HepG2 (cell line): Measurements from ENCODE around the gene WNT5B. TPM values are rescaled to one million over a fixed set of nuclear protein-coding genes. Genes with fewer than 3 reads are reported as not detected.

ENCODE experiments used
- BCLAF1 ChIP-seq: fragments of 450-650 bp; IDR thresholded peaks from 2 replicates; pipeline ENCODE4 v1.6.1; 2017; ENCODE audit warnings: mild to moderate bottlenecking
- CBFB ChIP-seq: sonication (generic); formaldehyde crosslinking; IDR thresholded peaks from 2 replicates; pipeline ENCODE4 v1.4.0; 2020; ENCODE audit warnings: missing genetic modification reagents
- ELF4 ChIP-seq: sonication (generic); formaldehyde crosslinking; IDR thresholded peaks from 2 replicates; pipeline ENCODE4 v1.5.0; 2020; ENCODE audit warnings: missing genetic modification reagents, mild to moderate bottlenecking, moderate library complexity, borderline replicate concordance
- HNRNPH1 ChIP-seq: fragments of 200-400 bp; formaldehyde crosslinking; optimal IDR thresholded peaks from 2 replicates; pipeline ENCODE3; 2017; ENCODE audit warnings: mild to moderate bottlenecking, low read depth, low read length
- HOXA5 ChIP-seq: sonication (generic); formaldehyde crosslinking; IDR thresholded peaks from 2 replicates; pipeline ENCODE4 v1.4.0; 2020; ENCODE audit warnings: missing genetic modification reagents
- JARID2 ChIP-seq: sonication (generic); formaldehyde crosslinking; IDR thresholded peaks from 2 replicates; pipeline ENCODE4 v1.8.1; 2023; ENCODE audit warnings: missing genetic modification reagents, inconsistent platforms; ENCODE audit not compliant: insufficient replicate concordance
- KDM2A ChIP-seq: sonication (generic); formaldehyde crosslinking; IDR thresholded peaks from 2 replicates; pipeline ENCODE4 v1.4.0; 2020; ENCODE audit warnings: low read depth, missing genetic modification reagents, borderline replicate concordance
- RBFOX2 ChIP-seq: fragments of 200-400 bp; formaldehyde crosslinking; IDR thresholded peaks from 2 replicates; pipeline ENCODE4 v1.6.1; 2017; ENCODE audit warnings: low read depth, mild to moderate bottlenecking, low read length
- SNAI1 ChIP-seq: sonication (generic); formaldehyde crosslinking; IDR thresholded peaks from 2 replicates; pipeline ENCODE4 v1.5.0; 2020; ENCODE audit warnings: mild to moderate bottlenecking, missing genetic modification reagents, borderline replicate concordance
- TBX2 ChIP-seq: sonication (generic); formaldehyde crosslinking; IDR thresholded peaks from 2 replicates; pipeline ENCODE4 v1.5.0; 2020; ENCODE audit warnings: missing genetic modification reagents, mild to moderate bottlenecking, borderline replicate concordance
- ZBTB14 ChIP-seq: sonication (generic); formaldehyde crosslinking; IDR thresholded peaks from 2 replicates; pipeline ENCODE4 v1.4.0; 2020; ENCODE audit warnings: missing genetic modification reagents
- ZFP41 ChIP-seq: sonication (generic); formaldehyde crosslinking; IDR thresholded peaks from 2 replicates; pipeline ENCODE4 v1.4.0; 2020; ENCODE audit warnings: mild to moderate bottlenecking, missing genetic modification reagents, borderline replicate concordance
- ZNF253 ChIP-seq: sonication (generic); formaldehyde crosslinking; IDR thresholded peaks from 2 replicates; pipeline ENCODE4 v1.8.0; 2022; ENCODE audit warnings: mild to moderate bottlenecking, missing genetic modification reagents, borderline replicate concordance
- ZNF33A ChIP-seq: sonication (generic); formaldehyde crosslinking; IDR thresholded peaks from 2 replicates; pipeline ENCODE4 v1.5.1; 2020; ENCODE audit warnings: missing genetic modification reagents, mild to moderate bottlenecking, moderate library complexity, borderline replicate concordance
- ZNF563 ChIP-seq: sonication (generic); formaldehyde crosslinking; IDR thresholded peaks from 2 replicates; pipeline ENCODE4 v1.8.0; 2022; ENCODE audit warnings: mild to moderate bottlenecking, moderate library complexity, missing genetic modification reagents
- ZNF724P ChIP-seq: sonication (generic); formaldehyde crosslinking; IDR thresholded peaks from 2 replicates; pipeline ENCODE4 v1.8.0; 2022; ENCODE audit warnings: missing genetic modification reagents, borderline replicate concordance
- ZSCAN30 ChIP-seq: sonication (generic); formaldehyde crosslinking; IDR thresholded peaks from 2 replicates; pipeline ENCODE4 v1.5.0; 2020; ENCODE audit warnings: mild to moderate bottlenecking, missing genetic modification reagents
- polyA plus RNA-seq, 8 experiments: library from polyadenylated mRNA; depleted of rRNA in 3 of 8; stranded (reverse) in 7 of 8; unstranded in 1 of 8; fragments of >200 nt; fragmentation: Illumina TruSeq in 4 of 8; extraction: Trizol in 4 of 8; gene quantifications; 2 replicates each; pipeline versions ENCODE4 v1.2.1 to v1.2.3, GENCODE V29; 2011 to 2016; ENCODE audit warnings: low read depth in 4 of 8, missing spikeins in 1 of 8, mixed read lengths in 1 of 8; ENCODE audit not compliant: insufficient read depth in 1 of 8
- total RNA-seq, 5 experiments: library from RNA; depleted of rRNA; stranded (reverse); fragments of >200 nt; fragmentation: Illumina TruSeq; extraction: Trizol; gene quantifications; 2 replicates each; pipeline ENCODE4 v1.2.3, GENCODE V29; 2016; ENCODE audit warnings: low read depth in 1 of 5
- TF ChIP-seq, protein P1 (sequence below): sonication (generic); formaldehyde crosslinking; conservative IDR thresholded peaks from 2 replicates; pipeline ENCODE4 v1.8.0; 2022; ENCODE audit warnings: low read depth, missing genetic modification reagents
- TF ChIP-seq, protein P2 (sequence below): IDR thresholded peaks from 2 replicates; pipeline ENCODE4 v1.6.1; 2016
- TF ChIP-seq, protein P3 (sequence below): sonication (generic); formaldehyde crosslinking; IDR thresholded peaks from 2 replicates; pipeline ENCODE4 v1.5.0; 2020; ENCODE audit warnings: mild to moderate bottlenecking, missing genetic modification reagents

The WNT5B gene
- total and polyA plus RNA-seq, 2 of the 13 experiments (the other 11 are each of a cell fraction or from before 2014, with no cell fraction given): 0.04 TPM; not detected in 1

DNA sequence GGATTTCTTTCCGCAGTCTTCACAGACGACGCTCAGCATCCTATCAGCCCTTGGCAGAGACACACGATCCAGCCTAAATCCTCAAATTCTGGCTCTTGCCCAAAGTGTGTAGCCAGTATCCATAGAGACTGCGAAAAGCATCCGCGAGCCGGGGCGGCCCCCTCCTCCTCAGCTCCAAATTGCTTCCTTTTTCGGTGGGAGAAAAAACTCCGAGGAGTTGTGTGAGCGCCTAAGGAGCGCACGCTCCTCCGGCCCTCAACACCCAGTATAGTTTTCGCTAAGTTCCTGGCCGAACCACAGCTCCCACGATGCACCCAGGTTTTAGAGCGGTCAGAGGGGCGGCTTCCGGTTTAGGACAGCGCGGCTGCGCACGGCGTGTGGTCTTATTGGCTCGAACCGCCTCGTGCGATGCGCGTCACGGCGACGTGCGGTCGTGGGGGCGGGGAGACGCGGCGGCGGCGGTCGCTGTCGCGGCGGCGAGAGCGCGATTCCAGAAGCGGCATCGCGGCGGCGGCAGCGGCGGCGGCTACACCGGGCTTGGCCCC, 61.6 kb downstream of the WNT5B start, which contains the start of gene ADIPOR2 (continued):
- no peak for TF ChIP-seq ZBTB14 (CRISPR knock-in tag)
- TF ChIP-seq ELF4 (CRISPR knock-in tag): no peak
- peak; percentile 51; the same call in 1 of the 2 replicates for TF ChIP-seq TBX2 (CRISPR knock-in tag)
- TF ChIP-seq RBFOX2: peak; percentile 84
- TF ChIP-seq ZNF33A (CRISPR knock-in tag): no peak
- TF ChIP-seq CBFB (CRISPR knock-in tag): no peak
- TF ChIP-seq ZNF724P: no peak
- no peak for TF ChIP-seq HOXA5
- peak; percentile 66; the same call in 1 of the 2 replicates for TF ChIP-seq SNAI1
- TF ChIP-seq BCLAF1: no peak
- TF ChIP-seq JARID2 (CRISPR knock-in tag): no peak
- TF ChIP-seq, protein P1, sequence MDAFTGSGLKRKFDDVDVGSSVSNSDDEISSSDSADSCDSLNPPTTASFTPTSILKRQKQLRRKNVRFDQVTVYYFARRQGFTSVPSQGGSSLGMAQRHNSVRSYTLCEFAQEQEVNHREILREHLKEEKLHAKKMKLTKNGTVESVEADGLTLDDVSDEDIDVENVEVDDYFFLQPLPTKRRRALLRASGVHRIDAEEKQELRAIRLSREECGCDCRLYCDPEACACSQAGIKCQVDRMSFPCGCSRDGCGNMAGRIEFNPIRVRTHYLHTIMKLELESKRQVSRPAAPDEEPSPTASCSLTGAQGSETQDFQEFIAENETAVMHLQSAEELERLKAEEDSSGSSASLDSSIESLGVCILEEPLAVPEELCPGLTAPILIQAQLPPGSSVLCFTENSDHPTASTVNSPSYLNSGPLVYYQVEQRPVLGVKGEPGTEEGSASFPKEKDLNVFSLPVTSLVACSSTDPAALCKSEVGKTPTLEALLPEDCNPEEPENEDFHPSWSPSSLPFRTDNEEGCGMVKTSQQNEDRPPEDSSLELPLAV: no peak
- TF ChIP-seq KDM2A: peak; percentile 80; the same call in 1 of the 2 replicates
- TF ChIP-seq, protein P2, sequence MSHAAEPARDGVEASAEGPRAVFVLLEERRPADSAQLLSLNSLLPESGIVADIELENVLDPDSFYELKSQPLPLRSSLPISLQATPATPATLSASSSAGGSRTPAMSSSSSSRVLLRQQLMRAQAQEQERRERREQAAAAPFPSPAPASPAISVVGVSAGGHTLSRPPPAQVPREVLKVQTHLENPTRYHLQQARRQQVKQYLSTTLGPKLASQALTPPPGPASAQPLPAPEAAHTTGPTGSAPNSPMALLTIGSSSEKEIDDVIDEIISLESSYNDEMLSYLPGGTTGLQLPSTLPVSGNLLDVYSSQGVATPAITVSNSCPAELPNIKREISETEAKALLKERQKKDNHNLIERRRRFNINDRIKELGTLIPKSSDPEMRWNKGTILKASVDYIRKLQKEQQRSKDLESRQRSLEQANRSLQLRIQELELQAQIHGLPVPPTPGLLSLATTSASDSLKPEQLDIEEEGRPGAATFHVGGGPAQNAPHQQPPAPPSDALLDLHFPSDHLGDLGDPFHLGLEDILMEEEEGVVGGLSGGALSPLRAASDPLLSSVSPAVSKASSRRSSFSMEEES (CRISPR knock-in tag): 0 out of 2 replicates have a peak, but pooled peaks have one; percentile 17
- TF ChIP-seq HNRNPH1: no peak
- no peak for TF ChIP-seq ZNF253 (CRISPR knock-in tag)
- TF ChIP-seq ZNF563 (CRISPR knock-in tag): peak; percentile 60
- TF ChIP-seq ZSCAN30 (CRISPR knock-in tag): 0 out of 2 replicates have a peak, but pooled peaks have one; percentile 27
- no peak for TF ChIP-seq ZFP41
- TF ChIP-seq, protein P3, sequence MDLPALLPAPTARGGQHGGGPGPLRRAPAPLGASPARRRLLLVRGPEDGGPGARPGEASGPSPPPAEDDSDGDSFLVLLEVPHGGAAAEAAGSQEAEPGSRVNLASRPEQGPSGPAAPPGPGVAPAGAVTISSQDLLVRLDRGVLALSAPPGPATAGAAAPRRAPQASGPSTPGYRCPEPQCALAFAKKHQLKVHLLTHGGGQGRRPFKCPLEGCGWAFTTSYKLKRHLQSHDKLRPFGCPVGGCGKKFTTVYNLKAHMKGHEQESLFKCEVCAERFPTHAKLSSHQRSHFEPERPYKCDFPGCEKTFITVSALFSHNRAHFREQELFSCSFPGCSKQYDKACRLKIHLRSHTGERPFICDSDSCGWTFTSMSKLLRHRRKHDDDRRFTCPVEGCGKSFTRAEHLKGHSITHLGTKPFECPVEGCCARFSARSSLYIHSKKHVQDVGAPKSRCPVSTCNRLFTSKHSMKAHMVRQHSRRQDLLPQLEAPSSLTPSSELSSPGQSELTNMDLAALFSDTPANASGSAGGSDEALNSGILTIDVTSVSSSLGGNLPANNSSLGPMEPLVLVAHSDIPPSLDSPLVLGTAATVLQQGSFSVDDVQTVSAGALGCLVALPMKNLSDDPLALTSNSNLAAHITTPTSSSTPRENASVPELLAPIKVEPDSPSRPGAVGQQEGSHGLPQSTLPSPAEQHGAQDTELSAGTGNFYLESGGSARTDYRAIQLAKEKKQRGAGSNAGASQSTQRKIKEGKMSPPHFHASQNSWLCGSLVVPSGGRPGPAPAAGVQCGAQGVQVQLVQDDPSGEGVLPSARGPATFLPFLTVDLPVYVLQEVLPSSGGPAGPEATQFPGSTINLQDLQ (CRISPR knock-in tag): no peak
